ENCODE measurements around the gene SH3D21.

SH3D21 gene

GRCh38 chr1:36328713-36329112 lies 22.5 kb downstream of the SH3D21 start:
- in situ Hi-C loops (cut with MboI; ENCODE audit: low sequenced_read_pairs), result no loop called here

DNA sequence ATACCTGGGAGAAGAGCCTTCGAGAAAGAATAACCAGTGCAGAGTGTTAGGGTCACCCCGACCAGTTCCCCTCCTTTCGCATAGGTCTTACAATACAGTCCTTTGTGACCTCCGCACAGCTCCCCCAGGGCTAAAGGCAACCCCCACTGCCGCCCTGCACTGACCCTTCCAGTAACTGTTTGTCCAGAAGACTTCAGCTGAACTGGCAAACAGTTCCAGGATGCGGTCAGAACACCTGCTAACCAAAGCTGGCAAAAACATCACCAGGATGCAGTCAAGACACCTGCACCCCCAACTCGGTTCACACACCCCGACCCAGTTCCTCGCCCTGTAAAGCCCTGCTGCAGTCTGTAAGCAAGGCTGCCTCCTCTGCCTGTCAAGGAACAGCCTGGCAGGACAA lies 23.6 kb downstream of the SH3D21 start:
- in situ Hi-C loops (cut with MboI; ENCODE audit: low sequenced_read_pairs), result no loop called here

DNA sequence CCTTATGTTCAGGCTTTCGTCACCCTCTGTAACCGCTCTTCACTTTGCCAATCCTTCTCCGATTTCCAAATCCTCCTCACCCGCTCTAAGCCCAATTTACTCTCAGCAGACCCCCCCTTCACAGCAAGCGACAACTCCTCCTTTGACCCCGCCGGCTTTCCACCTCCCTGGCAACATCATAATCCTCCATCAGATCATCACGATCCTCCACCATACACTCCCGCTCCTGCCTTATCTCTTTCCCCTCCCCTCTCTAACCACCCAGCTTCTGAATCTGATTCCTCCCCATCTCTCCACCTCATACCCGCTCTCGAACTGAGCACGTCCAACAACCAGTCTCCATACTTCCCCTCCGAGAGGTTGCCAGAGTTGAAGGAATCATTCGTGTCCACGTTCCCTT lies 24.8 kb downstream of the SH3D21 start:
- in situ Hi-C loops (cut with MboI; ENCODE audit: low sequenced_read_pairs), result no loop called here

- in situ Hi-C loops (cut with MboI; ENCODE audit: low sequenced_read_pairs), result no loop called here
Observed at GRCh38 chr1:36337830-36338229, 31.7 kb downstream of the SH3D21 start.

DNA sequence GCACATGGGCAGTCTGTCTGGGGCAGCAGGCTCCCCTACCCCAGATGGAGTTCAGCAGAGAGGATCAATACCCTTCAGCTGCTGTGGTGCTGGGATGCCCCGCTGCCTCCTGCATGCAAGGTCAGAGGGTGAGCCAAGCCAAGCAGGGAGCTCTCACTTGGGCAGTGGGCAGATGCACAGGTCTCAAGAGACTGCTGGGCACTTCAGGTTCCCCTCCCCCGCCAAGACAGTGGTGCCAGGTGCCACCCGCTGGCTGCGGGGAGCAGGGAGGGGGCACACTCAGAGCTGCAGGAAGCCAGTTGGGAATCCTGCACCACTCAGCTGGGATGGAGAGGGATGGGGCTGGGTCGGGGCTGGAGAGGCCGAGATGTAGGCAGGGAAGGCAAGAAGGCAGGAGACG lies 33.0 kb downstream of the SH3D21 start:
- in situ Hi-C loops (cut with MboI; ENCODE audit: low sequenced_read_pairs), result no loop called here

- in situ Hi-C loops (cut with MboI; ENCODE audit: low sequenced_read_pairs), result no loop called here
Observed at GRCh38 chr1:36339615-36340014, 33.4 kb downstream of the SH3D21 start.

DNA sequence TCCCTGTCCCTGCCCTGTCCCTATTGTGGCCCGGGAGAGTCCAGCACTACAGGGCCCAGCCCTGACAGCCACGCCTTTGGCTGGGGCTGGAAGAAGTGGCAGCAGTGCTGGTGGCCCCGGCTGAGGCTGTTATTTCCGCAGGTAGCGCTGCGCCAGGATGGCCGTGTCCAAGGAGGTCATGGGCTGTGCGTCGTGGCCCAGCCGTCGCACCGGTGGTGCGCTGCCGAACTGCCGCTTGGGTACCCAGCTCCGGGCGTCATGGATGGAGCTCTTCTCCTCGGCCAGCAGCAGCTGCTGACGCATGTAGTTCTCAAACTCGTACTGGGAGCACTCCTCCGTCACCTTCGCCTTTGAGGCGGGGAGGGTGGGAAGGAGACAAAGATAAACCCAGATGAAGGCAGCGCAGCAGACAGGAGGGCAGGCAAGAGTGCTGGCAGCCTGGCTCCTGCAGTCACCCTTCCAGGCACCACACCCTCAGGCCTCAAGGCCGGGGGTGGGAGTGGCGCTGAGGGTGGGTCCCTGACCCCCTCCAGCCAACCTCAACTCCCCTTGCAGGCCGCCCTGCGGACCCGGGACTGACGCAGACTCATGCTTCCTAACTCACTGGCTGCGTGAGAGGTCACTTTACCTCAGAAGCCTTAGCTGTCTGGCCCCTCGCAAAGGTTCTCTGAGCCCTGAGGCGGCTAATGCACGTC lies 35.6 kb downstream of the SH3D21 start:
- in situ Hi-C loops (cut with MboI; ENCODE audit: low sequenced_read_pairs), result no loop called here

- in situ Hi-C loops (cut with MboI; ENCODE audit: low sequenced_read_pairs), result no loop called here
Observed at GRCh38 chr1:36342426-36343185, 36.4 kb downstream of the SH3D21 start.

DNA sequence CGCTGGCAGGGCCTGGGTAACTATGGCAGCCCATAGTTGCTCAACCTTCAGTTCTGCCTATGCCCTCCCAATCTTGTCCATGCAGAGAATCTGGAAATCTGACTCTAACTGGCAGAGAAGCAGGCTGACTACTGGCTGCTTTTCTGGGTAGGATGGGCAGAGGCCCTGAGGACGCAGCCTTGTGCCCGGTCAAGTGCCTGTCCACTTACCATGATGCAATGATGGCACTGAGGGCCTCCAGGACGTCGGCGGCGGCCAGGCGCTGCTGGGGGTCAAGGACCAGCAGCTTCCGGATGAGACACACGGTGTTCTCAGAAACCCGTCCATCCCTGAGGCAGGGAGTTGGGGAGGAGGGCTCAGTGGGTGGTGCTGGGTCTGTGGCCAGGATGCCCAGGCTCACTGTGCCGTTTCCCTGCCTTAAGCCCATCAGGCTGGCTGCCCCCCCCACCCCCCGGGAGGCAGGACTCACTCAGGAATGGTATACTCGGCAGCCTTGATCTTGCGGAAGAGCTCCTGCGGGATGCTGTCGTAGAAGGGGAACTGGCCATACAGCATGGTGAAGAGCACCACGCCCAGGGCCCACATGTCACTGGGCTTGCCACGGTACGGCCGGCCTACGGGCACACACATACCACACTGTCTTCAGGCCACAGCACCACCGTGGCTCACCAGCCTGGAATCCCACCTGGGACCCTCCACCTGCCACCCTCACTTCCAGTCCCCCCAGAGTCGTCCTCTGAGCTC lies 37.7 kb downstream of the SH3D21 start:
- in situ Hi-C loops (cut with MboI; ENCODE audit: low sequenced_read_pairs), result no loop called here

GRCh38 chr1:36344395-36344680 lies 38.2 kb downstream of the SH3D21 start:
- in situ Hi-C loops (cut with MboI; ENCODE audit: low sequenced_read_pairs), result no loop called here

DNA sequence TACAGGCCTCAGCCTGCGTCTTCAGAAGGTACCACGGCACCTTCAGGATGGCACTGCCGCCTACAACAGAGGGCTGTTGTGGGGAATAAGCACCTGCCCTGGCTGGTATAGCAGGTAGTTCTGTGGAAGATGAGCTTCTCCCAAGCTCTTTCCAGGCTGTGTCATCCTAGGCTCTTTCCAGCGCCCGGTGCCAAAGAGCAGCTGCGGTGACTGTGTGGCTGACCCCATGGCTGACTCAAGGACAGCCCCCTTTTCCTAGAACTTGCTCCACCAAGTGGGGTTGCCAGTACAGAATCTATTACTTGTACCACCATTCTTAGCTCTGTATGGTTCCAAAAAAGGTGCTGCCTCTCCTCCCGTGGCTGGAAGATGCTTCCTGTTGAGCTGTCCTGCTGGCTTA lies 39.2 kb downstream of the SH3D21 start:
- in situ Hi-C loops (cut with MboI; ENCODE audit: low sequenced_read_pairs), result loop anchor here (5.0 kb wide), 1 partner anchor 77 kb away; no protein-coding TSS in a partner anchor

DNA sequence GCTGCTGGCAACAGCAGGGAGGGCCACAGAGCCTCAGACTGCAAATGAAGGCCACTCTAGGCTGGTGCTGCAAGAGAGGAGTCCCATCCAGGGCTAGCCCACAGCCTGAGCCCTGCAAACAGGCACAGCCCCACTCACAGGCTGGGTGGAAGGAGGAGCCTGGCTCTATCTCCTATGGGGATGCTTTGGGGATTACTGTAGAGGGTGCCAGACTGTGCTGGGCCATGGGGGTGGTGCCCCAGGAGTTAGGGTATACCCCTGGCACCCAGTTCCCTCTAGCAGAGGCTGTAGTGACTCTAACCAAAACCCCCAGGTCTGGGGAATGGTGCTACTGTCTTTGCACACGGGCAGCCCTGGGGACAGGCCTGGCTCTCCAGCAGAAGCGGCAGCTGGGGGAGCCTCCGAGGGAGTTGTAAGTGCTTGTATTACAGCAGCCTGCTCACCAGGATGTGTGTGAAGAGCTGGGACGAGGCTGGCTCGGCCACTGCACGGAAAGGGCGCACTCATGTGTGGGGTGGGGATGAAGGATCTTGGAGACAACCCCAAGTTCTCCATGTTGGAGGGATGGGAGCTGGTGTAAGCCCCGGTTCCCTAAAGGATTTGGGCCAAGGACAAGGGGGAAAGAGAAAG lies 40.7 kb downstream of the SH3D21 start:
- in situ Hi-C loops (cut with MboI; ENCODE audit: low sequenced_read_pairs), result loop anchor here (5.0 kb wide), 1 partner anchor 75 kb away; no protein-coding TSS in a partner anchor

DNA sequence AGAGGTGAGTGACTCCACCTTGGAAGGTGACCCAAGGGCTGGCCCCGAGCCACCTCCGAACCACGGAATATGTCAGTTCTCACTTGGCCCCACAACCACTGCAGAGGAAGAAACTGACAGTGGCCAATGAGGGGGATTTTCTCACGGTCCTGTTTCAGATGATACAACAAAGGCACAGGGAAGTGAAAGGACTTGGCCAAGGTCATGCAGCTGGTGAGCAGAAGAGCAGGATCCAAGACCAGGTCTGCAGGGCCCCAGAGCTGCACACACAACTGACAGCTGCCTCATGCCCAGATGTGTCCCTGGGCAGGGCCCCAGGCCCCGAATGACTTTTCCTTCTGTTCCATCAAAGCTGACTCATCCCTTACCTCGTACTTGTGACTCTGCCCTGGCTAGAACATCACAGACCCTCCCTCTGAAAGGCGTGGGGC lies 43.1 kb downstream of the SH3D21 start:
- in situ Hi-C loops (cut with MboI; ENCODE audit: low sequenced_read_pairs), result loop anchor here (5.0 kb wide), 1 partner anchor 73 kb away; no protein-coding TSS in a partner anchor

- in situ Hi-C loops (cut with MboI; ENCODE audit: low sequenced_read_pairs), result loop anchor here (5.0 kb wide), 1 partner anchor 72 kb away; no protein-coding TSS in a partner anchor
Observed at GRCh38 chr1:36349839-36350238, 43.7 kb downstream of the SH3D21 start.

GRCh38 chr1:36350659-36351226 lies 44.6 kb downstream of the SH3D21 start:
- in situ Hi-C loops (cut with MboI; ENCODE audit: low sequenced_read_pairs), result no loop called here

DNA sequence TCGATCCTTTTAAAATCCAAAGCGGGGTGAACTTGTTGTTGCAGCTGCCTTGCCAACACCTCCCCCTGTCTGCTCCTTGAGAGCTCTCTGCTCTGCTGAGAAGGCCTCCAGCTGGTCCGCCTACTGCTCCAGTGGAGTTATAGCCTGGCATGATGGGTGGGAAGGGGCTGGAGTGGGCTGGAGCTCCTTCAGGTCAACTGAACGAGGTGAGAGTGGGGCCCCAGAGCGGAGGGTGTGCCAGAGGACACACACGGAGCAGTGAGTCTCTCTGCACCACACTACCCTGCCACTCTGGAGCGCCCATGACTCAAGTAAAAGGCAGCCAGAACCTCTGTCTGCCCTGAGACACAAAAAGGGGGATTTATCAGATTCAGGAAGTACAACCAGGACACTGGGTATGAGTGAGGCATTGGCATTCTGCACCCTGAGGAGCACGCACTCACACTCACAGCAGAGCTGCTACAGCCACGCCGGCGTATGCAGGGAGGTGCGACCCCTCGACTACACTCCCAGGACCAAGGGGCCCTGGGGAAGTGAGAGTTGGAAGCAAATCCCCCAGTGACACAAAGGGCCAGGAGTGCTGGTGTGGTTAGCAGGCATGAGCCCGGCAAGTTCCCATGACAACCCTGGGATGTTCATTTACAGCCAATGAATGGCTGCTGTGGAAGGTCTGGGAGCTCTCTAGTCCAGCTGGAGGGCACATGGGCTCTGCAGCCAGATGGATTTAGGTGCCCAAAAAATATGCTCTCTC lies 45.2 kb downstream of the SH3D21 start:
- in situ Hi-C loops (cut with MboI; ENCODE audit: low sequenced_read_pairs), result no loop called here

DNA sequence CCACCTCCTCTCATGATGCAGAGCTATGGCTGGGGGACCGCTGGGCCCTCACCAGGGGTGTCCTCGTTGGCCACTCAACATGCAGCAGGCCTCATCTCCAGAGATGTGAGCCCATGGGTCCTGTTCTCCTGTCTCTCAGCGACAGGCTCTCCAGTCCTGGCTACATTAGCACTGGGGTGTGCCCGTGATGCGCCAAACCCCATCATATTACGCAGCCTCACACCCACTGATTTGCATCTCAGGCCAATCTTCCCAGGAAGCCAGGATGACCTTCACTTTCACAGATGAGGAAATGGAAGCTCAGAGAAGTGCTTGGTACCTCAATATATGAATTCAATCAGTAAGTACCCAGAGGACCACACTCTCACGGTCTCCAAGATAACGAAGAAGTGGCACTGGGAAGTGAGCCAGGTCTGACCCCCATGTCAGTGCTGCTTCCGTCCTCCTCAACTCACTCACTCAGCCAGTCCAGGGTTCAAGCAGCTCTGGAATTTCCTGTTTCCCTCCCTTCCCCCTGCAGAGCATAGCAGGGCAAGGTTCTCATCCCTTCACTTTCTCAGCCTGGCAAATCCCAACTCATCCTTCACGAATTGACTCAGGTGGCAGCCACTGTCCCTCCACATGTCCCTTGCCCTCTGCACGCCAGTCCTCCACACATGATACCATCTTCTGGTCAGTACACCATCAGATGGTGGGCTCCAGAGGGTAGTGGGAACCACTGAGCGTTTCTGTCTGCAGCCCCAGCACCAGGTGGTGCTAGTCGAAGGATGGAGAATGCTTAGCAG lies 46.1 kb downstream of the SH3D21 start:
- in situ Hi-C loops (cut with MboI; ENCODE audit: low sequenced_read_pairs), result no loop called here

- in situ Hi-C loops (cut with MboI; ENCODE audit: low sequenced_read_pairs), result no loop called here
Observed at GRCh38 chr1:36352910-36353878, 47.0 kb downstream of the SH3D21 start.
